Nephron progenitor cell (in vitro differentiated cells): ENCODE data around the gene RXFP4.
A peak's percentile ranks its signal among the peaks of the same experiment; 100 is the strongest.

Experiments used
- DNase-seq: peaks from one replicate; pipeline ENCODE4 v3.0.0; 2021
- H3K27ac Mint-ChIP-seq: 2 replicates; pipeline ENCODE4 v1.8.0; 2021; ENCODE audit warnings: mild to moderate bottlenecking, moderate library complexity, mixed read lengths
- H3K27me3 Mint-ChIP-seq: 2 replicates; pipeline ENCODE4 v1.8.0; 2021; ENCODE audit warnings: mild to moderate bottlenecking, low read depth, mixed read lengths; ENCODE audit not compliant: poor library complexity
- H3K36me3 Mint-ChIP-seq: 2 replicates; pipeline ENCODE4 v1.8.0; 2021; ENCODE audit warnings: low read depth, mixed read lengths
- H3K4me1 Mint-ChIP-seq: 2 replicates; pipeline ENCODE4 v1.8.0; 2021; ENCODE audit warnings: mixed read lengths
- H3K4me3 Mint-ChIP-seq: 2 replicates; pipeline ENCODE4 v1.8.0; 2021; ENCODE audit warnings: mild to moderate bottlenecking, moderate library complexity, mixed read lengths
- H3K9me3 Mint-ChIP-seq: 2 replicates; pipeline ENCODE4 v1.8.0; 2021; ENCODE audit warnings: mild to moderate bottlenecking, moderate library complexity, mixed read lengths
- CTCF ChIP-seq: fragments of 200-600 bp; sonication (generic); IDR thresholded peaks from 2 replicates; pipeline ENCODE4 v1.5.0; 2021; ENCODE audit warnings: antibody characterized with exemption

The RXFP4 gene

GRCh38 chr1:155970531-155971167 is 29.2 kb downstream of the RXFP4 start:
- peaks cover 100% of the 10 kb centered on the region for H3K4me1 Mint-ChIP-seq
- DNase-seq, result no peak
- H3K4me3 Mint-ChIP-seq, result peak overlapping the region; percentile 50
- no peaks in the 10 kb centered on the region for H3K27me3 Mint-ChIP-seq
- peaks cover 17% of the 10 kb centered on the region for H3K36me3 Mint-ChIP-seq
- no peak for TF ChIP-seq CTCF
- peak overlapping the region; percentile 98 for H3K27ac Mint-ChIP-seq
- H3K9me3 Mint-ChIP-seq, result no peaks in the 10 kb centered on the region

DNA sequence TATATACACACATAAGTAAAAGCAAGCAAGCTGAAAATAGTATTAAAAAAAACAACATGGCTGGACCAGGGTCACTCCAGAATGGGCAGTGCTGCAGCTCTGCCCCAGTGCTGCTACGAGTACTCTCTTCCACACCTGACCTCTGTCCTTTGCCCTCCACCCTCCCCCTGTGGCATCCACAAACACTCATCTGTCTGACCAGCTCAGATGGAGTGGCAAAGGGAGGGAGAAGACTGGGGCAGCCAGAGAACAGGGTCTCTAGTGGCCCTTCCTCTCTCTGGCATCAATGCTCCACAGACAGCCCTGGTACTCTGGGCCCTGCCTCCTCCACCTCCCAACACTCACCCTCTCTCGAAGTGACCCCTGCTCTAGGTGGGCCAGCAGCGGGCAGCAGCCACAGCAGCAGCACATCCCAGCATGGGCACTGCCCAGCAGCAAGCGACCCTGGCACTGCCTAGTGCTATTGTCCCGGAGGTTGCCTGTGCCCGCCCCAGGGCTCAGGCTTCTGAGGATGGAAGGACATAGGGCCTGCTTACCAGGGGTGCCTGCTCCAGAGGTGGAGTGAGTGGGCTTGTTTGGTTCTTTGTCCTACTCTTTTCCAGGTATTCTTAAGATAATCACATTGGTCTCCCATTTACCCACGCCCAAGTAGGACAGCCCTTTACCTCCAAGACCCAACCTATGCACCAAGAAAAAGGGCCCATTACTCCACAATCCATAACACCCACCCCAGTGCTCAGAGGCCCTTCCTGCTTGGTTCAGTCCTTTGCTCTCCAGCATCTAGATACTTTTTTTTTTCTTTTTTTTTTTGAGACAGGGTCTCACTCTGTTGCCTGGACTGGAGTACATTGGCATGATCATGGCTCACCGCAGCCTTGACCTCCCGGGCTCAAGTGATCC is 30.7 kb downstream of the RXFP4 start:
- no peak for TF ChIP-seq CTCF
- Mint-ChIP-seq H3K9me3 (no peaks in the 10 kb centered on the region), H3K27me3 (no peaks in the 10 kb centered on the region), H3K4me3 (peak overlapping the region; percentile 12), H3K36me3 (peaks cover 12% of the 10 kb centered on the region), H3K27ac (peak overlapping the region; percentile 96), H3K4me1 (peaks cover 100% of the 10 kb centered on the region)
- DNase-seq, result no peak

DNA sequence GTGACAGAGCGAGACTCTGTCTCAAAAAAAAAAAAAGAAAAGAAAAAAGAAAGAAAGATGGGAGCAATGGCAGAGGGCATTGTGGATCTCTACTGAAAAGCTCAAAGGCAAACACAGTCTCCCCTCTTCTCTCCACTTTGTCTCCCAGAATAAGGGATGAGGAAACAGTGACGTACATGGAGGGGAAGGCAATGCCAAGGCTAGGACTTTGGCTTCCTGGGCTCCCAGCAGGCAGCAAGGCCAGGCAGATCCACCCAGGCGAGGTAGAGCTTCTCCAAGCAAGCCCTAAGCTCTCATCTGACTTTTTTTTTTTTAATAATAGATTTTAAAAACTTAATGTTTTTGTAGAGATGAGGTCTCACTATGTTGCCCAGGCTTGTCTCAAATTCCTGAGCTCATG is 32.3 kb downstream of the RXFP4 start:
- H3K4me1 Mint-ChIP-seq, result peaks cover 88% of the 10 kb centered on the region
- H3K27me3 Mint-ChIP-seq, result no peaks in the 10 kb centered on the region
- DNase-seq, result no peak
- peaks cover 11% of the 10 kb centered on the region for H3K36me3 Mint-ChIP-seq
- no peak overlapping the region for H3K4me3 Mint-ChIP-seq
- no peak overlapping the region for H3K27ac Mint-ChIP-seq
- H3K9me3 Mint-ChIP-seq, result no peaks in the 10 kb centered on the region
- TF ChIP-seq CTCF, result no peak

DNA sequence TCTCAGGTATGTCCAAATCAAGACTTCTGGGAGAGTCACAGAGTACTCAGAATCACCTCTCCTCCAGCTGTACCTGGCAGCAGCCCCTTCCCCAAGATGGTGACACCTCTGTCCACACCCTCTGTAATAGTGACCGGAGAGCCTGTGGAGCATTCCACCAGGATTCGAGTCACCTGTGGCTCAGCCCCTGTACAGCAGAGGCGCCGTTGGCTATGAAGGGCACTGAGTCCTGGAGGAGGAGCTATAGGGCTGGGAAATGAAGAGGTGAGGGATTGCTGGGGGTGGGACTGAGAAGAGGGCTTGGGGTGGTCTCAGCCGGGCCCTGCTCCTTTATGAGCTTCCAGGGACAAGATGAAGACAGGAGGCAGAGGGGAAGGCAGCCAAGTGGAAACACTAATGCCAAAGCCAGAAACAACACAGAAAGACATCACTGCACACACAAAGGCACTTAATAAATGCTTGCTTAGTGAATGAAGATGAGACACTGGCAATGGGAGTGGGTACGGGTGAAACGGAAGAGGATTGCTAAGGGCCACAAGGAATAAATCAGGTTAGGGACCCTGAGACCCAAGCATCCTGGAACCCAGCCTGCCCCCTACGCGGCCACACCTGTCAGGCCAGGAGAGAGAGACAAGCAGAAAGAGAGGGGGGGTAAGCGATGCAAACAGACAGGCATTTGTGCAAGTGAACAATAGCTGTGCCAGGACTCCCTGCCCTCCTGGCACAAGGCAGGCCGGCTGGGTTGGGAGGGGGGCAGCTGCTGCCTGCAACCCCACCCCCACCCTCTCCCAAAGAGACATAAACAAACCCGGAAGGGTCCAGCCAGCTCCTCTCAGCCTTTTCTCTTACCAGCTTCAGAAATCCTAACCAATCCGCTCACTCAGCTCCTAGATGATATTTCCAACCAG is 33.0 kb downstream of the RXFP4 start:
- Mint-ChIP-seq H3K27me3 (no peaks in the 10 kb centered on the region), H3K4me3 (peak overlapping the region; percentile 97), H3K4me1 (peaks cover 88% of the 10 kb centered on the region), H3K27ac (peak overlapping the region; percentile 98), H3K36me3 (peaks cover 7% of the 10 kb centered on the region), H3K9me3 (no peaks in the 10 kb centered on the region)
- no peak for DNase-seq
- TF ChIP-seq CTCF, result no peak

DNA sequence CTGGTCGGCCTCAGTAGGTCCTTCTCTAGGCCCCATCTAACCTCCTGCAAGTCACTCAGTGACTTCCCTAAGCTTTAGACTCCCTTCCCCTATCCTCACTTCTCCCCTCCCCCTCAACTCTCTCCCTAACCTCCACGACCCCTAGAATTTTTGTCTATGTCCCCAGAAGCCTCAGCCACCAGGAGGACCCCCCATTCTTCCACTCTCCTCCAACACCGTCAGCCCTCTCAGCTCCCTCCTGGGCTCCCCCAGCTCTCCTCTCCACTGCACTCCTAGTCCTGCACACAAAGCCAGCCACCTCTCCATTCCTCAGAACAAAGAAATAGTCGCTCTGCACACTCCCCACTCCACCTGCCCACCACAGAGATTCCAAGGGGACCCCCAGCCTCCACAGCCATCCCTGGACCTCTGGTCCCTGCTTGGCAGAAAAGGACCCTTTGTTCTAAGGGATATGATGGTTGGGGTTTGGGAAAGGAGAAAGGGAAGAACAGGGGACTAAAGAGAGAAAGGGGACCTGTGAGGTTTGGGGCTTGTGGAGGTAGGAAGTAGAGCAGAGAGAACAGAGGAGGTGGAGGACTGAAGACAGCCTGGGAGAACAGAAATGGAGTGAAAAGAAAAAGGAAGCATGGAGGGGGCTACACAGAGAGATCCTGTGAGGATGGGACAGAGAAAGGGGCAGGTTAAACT is 34.1 kb downstream of the RXFP4 start:
- peaks cover 88% of the 10 kb centered on the region for H3K4me1 Mint-ChIP-seq
- DNase-seq, result no peak
- H3K27me3 Mint-ChIP-seq, result no peaks in the 10 kb centered on the region
- H3K4me3 Mint-ChIP-seq, result peak overlapping the region; percentile 97
- peak overlapping the region; percentile 98 for H3K27ac Mint-ChIP-seq
- no peaks in the 10 kb centered on the region for H3K36me3 Mint-ChIP-seq
- no peak for TF ChIP-seq CTCF
- no peaks in the 10 kb centered on the region for H3K9me3 Mint-ChIP-seq
